Panc1 (cell line): ENCODE data around the gene GSTK1. TPM values are rescaled to one million over a fixed set of nuclear protein-coding genes. Genes with fewer than 3 reads are reported as not detected.

Source experiments
- ATAC-seq: fragments of 200-7000 bp; cut with Tn5 transposase; 2 replicates; pipeline ENCODE4 v1.9.1; 2020; ENCODE audit warnings: mild to moderate bottlenecking, moderate library complexity
- BruUV-seq: library from RNA; stranded (reverse); fragments of 400-500 nt; replicated peaks from 2 replicates; lab custom pipeline; 2021; lab: Mats Ljungman, UMichigan
- CTCF ChIA-PET: fragments of 300-600 bp; sonication (Branson Sonifier 250); formaldehyde crosslinking; loops from one replicate; lab custom pipeline; 2022; ENCODE audit warnings: antibody characterized with exemption; lab: Charles Lee
- POLR2A ChIA-PET: fragments of 300-600 bp; sonication (Branson Sonifier 250); formaldehyde crosslinking; loops from one replicate; lab custom pipeline; 2022; ENCODE audit warnings: antibody characterized with exemption; lab: Charles Lee
- DNase-seq: peaks from one replicate; pipeline ENCODE4 v3.0.0-alpha.2; 2010; ENCODE audit warnings: low read depth, low spot score
- H3K27ac ChIP-seq: 2 replicates; pipeline ENCODE4 v1.5.1; 2011; ENCODE audit warnings: mild to moderate bottlenecking, low read length, inconsistent platforms
- H3K27me3 ChIP-seq: fragments of 200-500 bp; sonication (Bioruptor generic); 2 replicates; pipeline ENCODE4 v1.6.0; 2014; ENCODE audit warnings: low read length, inconsistent platforms; ENCODE audit not compliant: control insufficient read depth, insufficient read depth
- H3K36me3 ChIP-seq: fragments of 200-500 bp; sonication (Bioruptor generic); 2 replicates; pipeline ENCODE4 v1.5.1; 2014; ENCODE audit warnings: inconsistent platforms, mild to moderate bottlenecking, low read length, moderate library complexity; ENCODE audit not compliant: control insufficient read depth, insufficient read depth
- H3K4me1 ChIP-seq: 2 replicates; pipeline ENCODE4 v1.5.1; 2011; ENCODE audit warnings: inconsistent platforms, mild to moderate bottlenecking, low read length, moderate library complexity; ENCODE audit not compliant: control insufficient read depth, insufficient read depth
- H3K4me3 ChIP-seq, 2 experiments: 2 replicates each; pipeline ENCODE4 v1.5.1; 2011 to 2012; ENCODE audit warnings: low read depth in 2 of 2, low read length in 2 of 2, mild to moderate bottlenecking in 2 of 2, inconsistent platforms in 1 of 2, moderate library complexity in 1 of 2
- H3K9me3 ChIP-seq: fragments of 200-500 bp; sonication (Bioruptor generic); 2 replicates; pipeline ENCODE4 v1.5.1; 2014; ENCODE audit warnings: low read depth, mild to moderate bottlenecking, inconsistent platforms, low read length, moderate library complexity; ENCODE audit not compliant: control insufficient read depth, insufficient read depth
- CTCF ChIP-seq: fragments of 450-650 bp; IDR thresholded peaks from 2 replicates; pipeline ENCODE4 v1.5.1; 2017; ENCODE audit warnings: mild to moderate bottlenecking
- POLR2AphosphoS5 ChIP-seq: IDR thresholded peaks from 2 replicates; pipeline ENCODE4 v1.6.1; 2012; ENCODE audit warnings: mild to moderate bottlenecking, low read depth, low read length, moderate library complexity
- SIN3A ChIP-seq: IDR thresholded peaks from 2 replicates; pipeline ENCODE4 v1.6.1; 2012; ENCODE audit warnings: low read depth, mild to moderate bottlenecking, low read length, moderate library complexity, borderline replicate concordance; ENCODE audit not compliant: insufficient read depth
- TCF7L2 ChIP-seq: IDR thresholded peaks from 2 replicates; pipeline ENCODE4 v1.6.1; 2011; ENCODE audit warnings: mild to moderate bottlenecking, low read depth, low read length, inconsistent platforms
- in situ Hi-C: cut with HindIII; loops from 2 replicates; pipeline ENCODE4 v1.10.0; 2016; ENCODE audit warnings: low sequenced_read_pairs, low pct_unique_long_range_greater_than_20kb
- intact Hi-C: fragments of 100-400 bp; cut with micrococcal nuclease; formaldehyde crosslinking; loops from one replicate; pipeline ENCODE4 v1.10.0; 2022; ENCODE audit not compliant: unreplicated experiment
- total RNA-seq: library from RNA; stranded (reverse); gene quantifications from one replicate; pipeline ENCODE4 v1.2.1, GENCODE V29; 2021; ENCODE audit not compliant: unreplicated experiment
- TF ChIP-seq, protein P1 (sequence below), 2 experiments: IDR thresholded peaks; 2 replicates each; pipeline ENCODE4 v1.6.1; 2011 to 2012; ENCODE audit warnings: low read depth in 2 of 2, control low read depth in 1 of 2, low read length in 1 of 2, mild to moderate bottlenecking in 1 of 2, moderate library complexity in 1 of 2; ENCODE audit not compliant: insufficient read depth in 1 of 2

Gene GSTK1
- total RNA-seq, 1 experiment from 2014 or later: 100 TPM

DNA sequence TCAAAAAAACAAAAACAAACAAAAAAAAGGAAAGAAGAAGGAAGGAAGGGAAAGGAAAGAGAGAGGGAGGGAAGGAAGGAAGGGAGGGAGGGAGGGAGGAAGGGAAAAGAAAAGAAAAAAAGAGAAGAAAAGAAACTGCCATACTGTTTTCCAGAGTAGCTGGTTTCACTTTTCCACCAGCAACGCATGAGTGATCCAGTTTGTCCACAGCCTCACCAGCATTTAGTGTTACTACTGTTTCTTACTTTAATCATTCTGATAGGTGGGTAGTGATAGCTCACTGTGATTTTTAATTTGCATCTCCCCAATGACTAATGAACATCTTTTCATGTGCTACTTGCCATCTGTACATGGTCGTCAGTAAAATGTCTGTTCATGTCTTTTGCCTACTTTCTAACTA lies 9.6 kb downstream of the GSTK1 start:
- no TSS peak for BruUV-seq
- Histone ChIP-seq H3K9me3 (no peaks in the 10 kb centered on the region), H3K27me3 (no peaks in the 10 kb centered on the region), H3K27ac (no peak overlapping the region), H3K4me3 (no peak overlapping the region), H3K4me1 (no peaks in the 10 kb centered on the region), H3K36me3 (no peaks in the 10 kb centered on the region)
- ATAC-seq (no peak), DNase-seq (no peak)
- intact Hi-C loops (no loop called here), in situ Hi-C loops (no loop called here)
- no peak for TF ChIP-seq SIN3A
- TF ChIP-seq, protein P1, sequence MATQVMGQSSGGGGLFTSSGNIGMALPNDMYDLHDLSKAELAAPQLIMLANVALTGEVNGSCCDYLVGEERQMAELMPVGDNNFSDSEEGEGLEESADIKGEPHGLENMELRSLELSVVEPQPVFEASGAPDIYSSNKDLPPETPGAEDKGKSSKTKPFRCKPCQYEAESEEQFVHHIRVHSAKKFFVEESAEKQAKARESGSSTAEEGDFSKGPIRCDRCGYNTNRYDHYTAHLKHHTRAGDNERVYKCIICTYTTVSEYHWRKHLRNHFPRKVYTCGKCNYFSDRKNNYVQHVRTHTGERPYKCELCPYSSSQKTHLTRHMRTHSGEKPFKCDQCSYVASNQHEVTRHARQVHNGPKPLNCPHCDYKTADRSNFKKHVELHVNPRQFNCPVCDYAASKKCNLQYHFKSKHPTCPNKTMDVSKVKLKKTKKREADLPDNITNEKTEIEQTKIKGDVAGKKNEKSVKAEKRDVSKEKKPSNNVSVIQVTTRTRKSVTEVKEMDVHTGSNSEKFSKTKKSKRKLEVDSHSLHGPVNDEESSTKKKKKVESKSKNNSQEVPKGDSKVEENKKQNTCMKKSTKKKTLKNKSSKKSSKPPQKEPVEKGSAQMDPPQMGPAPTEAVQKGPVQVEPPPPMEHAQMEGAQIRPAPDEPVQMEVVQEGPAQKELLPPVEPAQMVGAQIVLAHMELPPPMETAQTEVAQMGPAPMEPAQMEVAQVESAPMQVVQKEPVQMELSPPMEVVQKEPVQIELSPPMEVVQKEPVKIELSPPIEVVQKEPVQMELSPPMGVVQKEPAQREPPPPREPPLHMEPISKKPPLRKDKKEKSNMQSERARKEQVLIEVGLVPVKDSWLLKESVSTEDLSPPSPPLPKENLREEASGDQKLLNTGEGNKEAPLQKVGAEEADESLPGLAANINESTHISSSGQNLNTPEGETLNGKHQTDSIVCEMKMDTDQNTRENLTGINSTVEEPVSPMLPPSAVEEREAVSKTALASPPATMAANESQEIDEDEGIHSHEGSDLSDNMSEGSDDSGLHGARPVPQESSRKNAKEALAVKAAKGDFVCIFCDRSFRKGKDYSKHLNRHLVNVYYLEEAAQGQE (IDR thresholded peaks at IDR 0.05; ENCODE audit: insufficient read depth in 1 of 2, low read depth in 2 of 2, low read length in 1 of 2): no peak
- TF ChIP-seq TCF7L2: no peak
- TF ChIP-seq POLR2AphosphoS5: no peak
- TF ChIP-seq CTCF: no peak
- ChIA-PET CTCF (no interaction called here), POLR2A (interaction anchor here (0.8 kb wide), 1 partner anchor 150 kb away, joined by 7 read pairs; no protein-coding TSS in a partner anchor)

DNA sequence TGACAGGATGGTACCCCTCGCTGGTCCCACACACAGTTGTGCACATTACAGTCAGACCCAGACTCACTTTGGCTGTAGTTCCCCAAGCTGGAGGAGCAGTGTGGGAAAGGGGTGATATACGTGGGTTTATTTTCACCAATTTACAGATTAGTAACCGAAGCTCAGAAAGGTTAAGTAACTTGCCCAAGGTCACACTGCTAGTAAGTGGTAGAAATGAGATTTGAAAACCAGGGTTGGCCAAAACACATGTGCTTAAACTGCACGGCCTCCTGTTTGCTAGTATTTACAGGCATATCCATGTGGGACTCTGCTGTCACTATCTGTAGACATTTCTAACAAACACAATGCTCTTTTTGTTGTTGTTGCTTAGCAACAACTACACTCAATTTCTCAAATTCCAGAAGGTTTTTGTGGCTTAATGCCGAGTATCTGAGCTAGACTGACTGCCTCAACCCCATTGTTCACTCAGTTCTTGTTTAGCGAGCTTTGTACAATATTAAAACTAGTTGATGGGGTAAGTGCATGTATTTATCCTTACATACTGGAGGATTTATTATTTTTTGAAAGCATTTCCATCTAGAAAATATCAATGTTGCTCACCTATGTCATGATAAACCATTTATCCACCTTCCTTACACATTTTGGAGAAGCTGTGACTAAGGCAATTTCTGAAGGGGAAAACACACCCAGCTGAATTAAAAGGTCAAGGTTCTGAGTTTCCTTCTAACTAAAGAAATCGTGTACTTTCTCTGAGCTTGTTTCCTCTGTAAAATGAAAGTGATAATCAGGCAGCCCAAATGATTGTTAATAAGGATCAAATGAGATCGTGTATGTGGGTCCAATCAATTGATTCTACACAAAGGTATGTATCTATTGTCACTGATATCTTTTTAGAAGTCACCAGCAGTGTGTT lies 16.2 kb downstream of the GSTK1 start:
- no TSS peak for BruUV-seq
- H3K36me3 ChIP-seq: no peaks in the 10 kb centered on the region
- H3K4me3 ChIP-seq: no peak overlapping the region
- intact Hi-C loops: no loop called here
- CTCF ChIA-PET: no interaction called here
- peaks cover 7% of the 10 kb centered on the region; the same call in 1 of the 2 replicates for H3K4me1 ChIP-seq
- in situ Hi-C loops: no loop called here
- H3K27me3 ChIP-seq: no peaks in the 10 kb centered on the region
- POLR2A ChIA-PET: no interaction called here
- no peaks in the 10 kb centered on the region for H3K9me3 ChIP-seq
- DNase-seq: no peak
- peak; percentile 59; the same call in 1 of the 2 replicates for ATAC-seq
- TF ChIP-seq CTCF (no peak), TCF7L2 (no peak), SIN3A (no peak), POLR2AphosphoS5 (no peak)
- TF ChIP-seq, protein P1 (IDR thresholded peaks at IDR 0.05; ENCODE audit: insufficient read depth in 1 of 2, low read depth in 2 of 2, low read length in 1 of 2): no peak
- no peak overlapping the region for H3K27ac ChIP-seq
